GM12865 (cell line): ENCODE data around the gene PRM3.

Experiments used
- DNase-seq: peaks from one replicate; pipeline ENCODE4 v3.0.0; 2010; ENCODE audit warnings: low read depth
- H3K4me3 ChIP-seq: 2 replicates; pipeline ENCODE4 v1.5.1; 2011; ENCODE audit warnings: mild to moderate bottlenecking, low read depth, low read length, control low read depth
- CTCF ChIP-seq: IDR thresholded peaks from 2 replicates; pipeline ENCODE4 v1.5.1; 2011; ENCODE audit warnings: low read length, control low read depth, low read depth, inconsistent platforms; ENCODE audit not compliant: insufficient read depth; ENCODE audit errors: missing control alignments

Gene PRM3

GRCh38 chr16:11272484-11272883 lies 945 bp downstream of the PRM3 start:
- no peak for DNase-seq
- no peak for TF ChIP-seq CTCF
- H3K4me3 ChIP-seq = no peak overlapping the region

GRCh38 chr16:11271610-11272009 lies 1.8 kb downstream of the PRM3 start:
- DNase-seq = no peak
- H3K4me3 ChIP-seq = no peak overlapping the region
- TF ChIP-seq CTCF = no peak

- no peak for TF ChIP-seq CTCF
These were observed 2.7 kb downstream of the PRM3 start for GRCh38 chr16:11270602-11271162.

GRCh38 chr16:11268921-11269375 lies 4.5 kb downstream of the PRM3 start, which contains the start of gene TNP2:
TNP2 (minus strand) TSS chr16:11269325; CDS start chr16:11269262, 63 bp downstream.
- DNase-seq = no peak
- H3K4me3 ChIP-seq = no peak within 1 kb of the TSS
- no peak for TF ChIP-seq CTCF

More at GRCh38 chr16:11270602-11271162, 2.7 kb downstream of the PRM3 start:
- no peak overlapping the region for H3K4me3 ChIP-seq
- no peak for DNase-seq

GRCh38 chr16:11265124-11265523 lies 8.3 kb downstream of the PRM3 start:
- TF ChIP-seq CTCF = no peak
- no peak for DNase-seq
- no peak overlapping the region for H3K4me3 ChIP-seq

- no peak overlapping the region for H3K4me3 ChIP-seq
- peak; percentile 40 for DNase-seq
- no peak for TF ChIP-seq CTCF
These were observed 9.1 kb downstream of the PRM3 start for GRCh38 chr16:11264155-11264832.
